Spinal cord (tissue), 10 donors: ENCODE results near the gene CAND2. TPM values are rescaled to one million over a fixed set of nuclear protein-coding genes. Genes with fewer than 3 reads are reported as not detected.
"Not testable (repeated sequence)": the region's sequence is repeated elsewhere in the genome, so short reads cannot be mapped to it uniquely, and the experiment has no call there.

Source experiments
- DNase-seq, 6 donors: peaks; one replicate each; pipeline versions ENCODE4 v3.0.0 to v3.0.0-alpha.2; 2013 to 2015; ENCODE audit warnings: low spot score in 6 of 6, low read depth in 4 of 6
- H3K27ac ChIP-seq: one replicate; pipeline ENCODE4 v1.5.1; 2013; ENCODE audit warnings: low read depth, low read length, control low read depth
- H3K27me3 ChIP-seq: one replicate; pipeline ENCODE4 v1.6.1; 2013; ENCODE audit warnings: low read length; ENCODE audit not compliant: control insufficient read depth, insufficient read depth
- H3K36me3 ChIP-seq: one replicate; pipeline ENCODE4 v1.6.1; 2013; ENCODE audit warnings: low read length; ENCODE audit not compliant: control insufficient read depth, insufficient read depth
- H3K4me1 ChIP-seq: one replicate; pipeline ENCODE4 v1.6.1; 2013; ENCODE audit warnings: low read length; ENCODE audit not compliant: control insufficient read depth, insufficient read depth
- H3K4me3 ChIP-seq: one replicate; pipeline ENCODE4 v1.5.1; 2013; ENCODE audit warnings: low read depth, low read length, control low read depth
- H3K9me3 ChIP-seq: one replicate; pipeline ENCODE4 v1.6.1; 2013; ENCODE audit warnings: low read length; ENCODE audit not compliant: control insufficient read depth, insufficient read depth
- WGBS: methylation state at CpG from one replicate; pipeline ENCODE4 v1.1.5; 2013; ENCODE audit warnings: missing lambda C conversion rate; ENCODE audit not compliant: insufficient coverage; 5-methylcytosine and 5-hydroxymethylcytosine counted together
- polyA plus RNA-seq, 2 donors: library from polyadenylated mRNA; unstranded; fragments of 120-200 nt; gene quantifications; one replicate each; pipeline ENCODE4 v1.2.1, GENCODE V29; 2013; ENCODE audit not compliant: insufficient read length in 2 of 2
- total RNA-seq, 2 donors: library from RNA; depleted of rRNA in 1 of 2; stranded (reverse); fragments of 120-200 nt in 1 of 2; fragments of >200 nt in 1 of 2; gene quantifications; one replicate each; pipeline versions ENCODE4 v1.2.3 to v1.2.4, GENCODE V29; 2013 to 2014
- donor health status: healthy.

CAND2 gene
- total and polyA plus RNA-seq, 4 donors = 10.3 to 21.2 (median 13.3) TPM

- Histone ChIP-seq H3K27me3 (no peaks in the 10 kb centered on the region), H3K36me3 (no peaks in the 10 kb centered on the region), H3K4me1 (peaks cover 16% of the 10 kb centered on the region), H3K9me3 (no peaks in the 10 kb centered on the region), H3K4me3 (no peak overlapping the region), H3K27ac (no peak overlapping the region)
- 82% methylated on average over 6 of the region's 6 CpGs for WGBS
- no peak for DNase-seq
Observed at GRCh38 chr3:12866836-12867235, 70.4 kb downstream of the CAND2 start.

- Histone ChIP-seq H3K36me3 (no peaks in the 10 kb centered on the region), H3K9me3 (no peaks in the 10 kb centered on the region), H3K27ac (no peak overlapping the region), H3K4me3 (peak overlapping the region; percentile 32), H3K4me1 (peaks cover 16% of the 10 kb centered on the region), H3K27me3 (no peaks in the 10 kb centered on the region)
- peak; percentile 68 to 96 (median 80) for DNase-seq
- WGBS = 14% methylated on average over 37 of the region's 45 CpGs
Observed at GRCh38 chr3:12868039-12869034, 71.9 kb downstream of the CAND2 start.

- Histone ChIP-seq H3K9me3 (no peaks in the 10 kb centered on the region), H3K4me1 (peaks cover 16% of the 10 kb centered on the region), H3K36me3 (no peaks in the 10 kb centered on the region), H3K27me3 (no peaks in the 10 kb centered on the region), H3K4me3 (peak overlapping the region; percentile 32), H3K27ac (no peak overlapping the region)
- peak in 1 of 6 donors; percentile 70 for DNase-seq
- 12% methylated on average over 21 of the region's 28 CpGs for WGBS
Observed at GRCh38 chr3:12869035-12869621, 72.6 kb downstream of the CAND2 start.

GRCh38 chr3:12870942-12871341 lies 74.5 kb downstream of the CAND2 start:
- Histone ChIP-seq H3K9me3 (no peaks in the 10 kb centered on the region), H3K27me3 (no peaks in the 10 kb centered on the region), H3K4me3 (no peak overlapping the region), H3K36me3 (no peaks in the 10 kb centered on the region), H3K4me1 (peaks cover 22% of the 10 kb centered on the region), H3K27ac (no peak overlapping the region)
- WGBS = 54% methylated on average over 5 of the region's 9 CpGs
- no peak for DNase-seq

DNA sequence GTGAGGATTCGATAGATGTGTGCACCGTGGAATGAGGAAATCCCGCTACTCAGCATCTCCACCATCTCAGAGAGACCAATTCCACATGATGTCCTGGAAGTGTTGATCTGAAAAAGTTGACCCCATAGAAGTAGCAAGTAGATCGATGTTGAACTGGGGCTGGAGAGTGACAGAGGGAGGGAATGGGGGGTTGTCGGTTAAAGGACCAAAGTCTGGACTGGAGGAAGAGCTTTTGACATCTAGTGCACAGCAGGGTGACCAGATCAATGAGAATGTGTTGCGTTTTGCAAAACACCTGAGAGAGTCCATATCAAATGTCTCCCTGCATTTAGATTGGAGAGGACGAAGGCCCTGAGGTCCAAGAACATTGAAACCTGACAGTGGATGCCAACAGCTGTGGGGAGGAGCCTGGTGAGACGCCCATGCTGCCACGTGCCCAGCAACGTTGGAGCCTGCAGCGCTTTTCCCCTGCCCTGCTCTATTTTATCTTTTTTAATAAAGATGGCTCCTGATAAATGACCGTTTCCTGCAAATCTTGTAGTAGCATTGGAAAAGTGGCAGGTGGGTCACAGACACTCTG lies 75.0 kb downstream of the CAND2 start:
- Histone ChIP-seq H3K36me3 (no peaks in the 10 kb centered on the region), H3K4me1 (peaks cover 28% of the 10 kb centered on the region), H3K9me3 (no peaks in the 10 kb centered on the region), H3K27me3 (no peaks in the 10 kb centered on the region), H3K27ac (no peak overlapping the region), H3K4me3 (no peak overlapping the region)
- DNase-seq = no peak
- WGBS = 81% methylated on average over 6 of the region's 12 CpGs

DNA sequence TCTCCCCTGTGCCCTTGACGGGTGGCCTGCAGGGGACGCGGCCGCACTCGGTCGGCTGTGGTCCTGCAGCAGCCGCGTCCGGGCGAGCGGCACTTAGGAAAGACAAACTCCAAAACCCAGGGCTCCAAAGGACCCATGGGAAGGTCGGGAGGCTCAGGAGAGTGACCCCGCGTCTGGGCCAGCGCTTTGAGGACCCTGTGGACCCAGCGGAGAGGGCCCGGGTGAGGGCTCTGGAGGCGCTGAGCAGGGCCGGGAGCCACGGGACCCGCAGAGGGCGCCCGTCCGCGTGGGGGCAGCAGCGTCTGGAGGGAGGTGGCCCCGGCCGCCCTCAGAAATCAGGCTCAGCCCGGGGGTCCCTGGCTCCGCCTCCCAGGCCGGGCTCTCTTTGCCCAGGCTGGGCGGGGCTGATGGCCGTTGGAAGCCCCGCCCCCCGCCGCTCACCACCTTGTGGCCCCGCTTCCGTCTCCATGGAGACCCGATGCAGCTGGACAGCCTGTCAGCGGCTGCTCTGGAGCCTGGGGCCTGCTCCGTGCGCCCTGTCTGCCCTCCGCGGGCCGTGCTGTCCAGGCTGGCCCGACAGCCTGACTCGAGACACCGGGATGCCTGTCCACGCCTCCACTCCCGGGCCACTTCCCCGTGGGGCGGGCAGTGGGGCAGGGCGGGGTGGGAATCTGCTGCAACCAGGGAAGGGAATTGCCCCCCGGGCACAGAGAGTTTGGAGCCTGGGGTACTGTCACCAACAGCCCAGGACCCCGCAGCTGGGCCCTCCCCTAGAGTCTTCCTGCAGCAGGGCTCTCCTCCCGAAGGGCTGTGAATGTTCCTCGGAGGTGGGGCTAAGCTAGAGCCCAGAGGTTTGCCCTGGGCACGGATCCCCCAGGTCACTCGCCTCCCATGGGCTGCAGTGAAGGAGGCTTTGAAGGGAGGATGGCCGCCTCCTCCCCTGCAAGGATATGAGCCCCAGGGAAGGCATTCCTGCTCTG lies 79.7 kb downstream of the CAND2 start:
- no peaks in the 10 kb centered on the region for H3K27me3 ChIP-seq
- peak overlapping the region; percentile 9 for H3K4me3 ChIP-seq
- no peak overlapping the region for H3K27ac ChIP-seq
- 12% methylated on average over 55 of the region's 60 CpGs for WGBS
- no peaks in the 10 kb centered on the region for H3K9me3 ChIP-seq
- peaks cover 36% of the 10 kb centered on the region for H3K4me1 ChIP-seq
- DNase-seq = peak in 2 of 6 donors; percentile 61 to 73
- H3K36me3 ChIP-seq = no peaks in the 10 kb centered on the region

DNA sequence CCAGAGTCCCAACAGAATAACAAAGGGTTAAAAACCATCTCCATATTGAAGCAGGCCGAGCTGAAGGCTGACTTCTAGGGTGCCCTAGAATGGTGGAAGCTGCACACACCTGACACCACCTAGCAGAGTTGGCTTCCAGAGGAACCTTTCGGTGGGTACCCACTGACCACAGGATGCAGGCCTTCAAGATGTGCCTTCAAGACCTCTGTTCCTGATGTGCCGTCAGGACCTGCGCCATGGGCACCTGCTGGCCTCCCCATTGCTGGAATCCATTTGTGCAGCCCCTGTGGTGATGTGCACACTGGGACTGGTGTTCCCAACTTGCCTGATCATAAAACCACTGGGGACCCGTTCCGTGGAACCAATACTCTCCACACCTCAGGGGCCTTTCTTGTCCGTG lies 80.6 kb downstream of the CAND2 start:
- H3K4me3 ChIP-seq = no peak overlapping the region
- DNase-seq = no peak
- WGBS = 89% methylated on average over 7 of the region's 7 CpGs
- H3K9me3 ChIP-seq = no peaks in the 10 kb centered on the region
- H3K36me3 ChIP-seq = no peaks in the 10 kb centered on the region
- H3K27me3 ChIP-seq = no peaks in the 10 kb centered on the region
- peaks cover 36% of the 10 kb centered on the region for H3K4me1 ChIP-seq
- no peak overlapping the region for H3K27ac ChIP-seq

GRCh38 chr3:12878141-12878574 lies 81.7 kb downstream of the CAND2 start:
- WGBS = 79% methylated on average over 2 of the region's 2 CpGs
- Histone ChIP-seq H3K9me3 (no peaks in the 10 kb centered on the region), H3K27me3 (no peaks in the 10 kb centered on the region), H3K36me3 (no peaks in the 10 kb centered on the region), H3K27ac (no peak overlapping the region), H3K4me3 (no peak overlapping the region), H3K4me1 (peaks cover 36% of the 10 kb centered on the region)
- no peak for DNase-seq

GRCh38 chr3:12878758-12879157 lies 82.3 kb downstream of the CAND2 start:
- peaks cover 37% of the 10 kb centered on the region for H3K4me1 ChIP-seq
- WGBS = 80% methylated on average over 1 of the region's 2 CpGs
- H3K4me3 ChIP-seq, H3K36me3 ChIP-seq, DNase-seq, H3K27me3 ChIP-seq, H3K9me3 ChIP-seq: not testable (repeated sequence)
- H3K27ac ChIP-seq = peak overlapping the region; percentile 25
